ENCODE measurements around the gene KANSL1L.

DNA sequence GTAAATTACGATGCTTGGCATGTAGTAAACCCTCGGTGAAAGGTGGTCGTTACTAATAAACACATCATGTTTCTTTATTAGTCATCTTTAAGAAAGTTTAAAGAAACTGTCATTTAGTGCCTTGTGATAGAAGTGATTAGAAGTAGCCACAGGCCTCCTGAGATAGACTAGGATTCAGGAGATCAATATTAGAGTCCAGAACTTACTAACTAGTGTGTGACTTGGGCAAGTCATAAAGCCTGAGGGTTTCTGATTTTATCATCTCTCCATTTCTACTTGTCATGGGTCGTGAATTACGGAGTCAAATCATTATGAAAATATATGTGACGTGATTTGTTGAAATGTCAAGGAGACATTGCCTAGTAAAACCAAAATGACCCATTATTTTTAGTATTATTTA, 162.1 kb downstream of the KANSL1L start:
- TF ChIP-seq, protein P1, sequence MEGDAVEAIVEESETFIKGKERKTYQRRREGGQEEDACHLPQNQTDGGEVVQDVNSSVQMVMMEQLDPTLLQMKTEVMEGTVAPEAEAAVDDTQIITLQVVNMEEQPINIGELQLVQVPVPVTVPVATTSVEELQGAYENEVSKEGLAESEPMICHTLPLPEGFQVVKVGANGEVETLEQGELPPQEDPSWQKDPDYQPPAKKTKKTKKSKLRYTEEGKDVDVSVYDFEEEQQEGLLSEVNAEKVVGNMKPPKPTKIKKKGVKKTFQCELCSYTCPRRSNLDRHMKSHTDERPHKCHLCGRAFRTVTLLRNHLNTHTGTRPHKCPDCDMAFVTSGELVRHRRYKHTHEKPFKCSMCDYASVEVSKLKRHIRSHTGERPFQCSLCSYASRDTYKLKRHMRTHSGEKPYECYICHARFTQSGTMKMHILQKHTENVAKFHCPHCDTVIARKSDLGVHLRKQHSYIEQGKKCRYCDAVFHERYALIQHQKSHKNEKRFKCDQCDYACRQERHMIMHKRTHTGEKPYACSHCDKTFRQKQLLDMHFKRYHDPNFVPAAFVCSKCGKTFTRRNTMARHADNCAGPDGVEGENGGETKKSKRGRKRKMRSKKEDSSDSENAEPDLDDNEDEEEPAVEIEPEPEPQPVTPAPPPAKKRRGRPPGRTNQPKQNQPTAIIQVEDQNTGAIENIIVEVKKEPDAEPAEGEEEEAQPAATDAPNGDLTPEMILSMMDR (IDR thresholded peaks at IDR 0.05; ENCODE audit: low read length) = no peak
- TF ChIP-seq EZH2 (IDR thresholded peaks at IDR 0.05; ENCODE audit: borderline replicate concordance, low read length) = no peak

Data from OCI-LY1 (cell line).